ENCODE data around the gene RBM15B.

GRCh38 chr3:51422211-51422610 lies 31.1 kb downstream of the RBM15B start:
- no peak for TF ChIP-seq CTCF (optimal IDR thresholded peaks at IDR 0.05 in 1 of 3, IDR thresholded peaks at IDR 0.05 in 1 of 3, conservative IDR thresholded peaks at IDR 0.05 in 1 of 3; ENCODE audit: extremely low read depth in 1 of 3, insufficient read depth in 2 of 3, low read length in 3 of 3)
- no peak for TF ChIP-seq EZH2 (IDR thresholded peaks at IDR 0.05; ENCODE audit: low read length)

All from keratinocyte (primary cell).